ENCODE data around the gene MED8. TPM values are rescaled to one million over a fixed set of nuclear protein-coding genes. Genes with fewer than 3 reads are reported as not detected.

MED8 gene
- total and polyA plus RNA-seq, 9 of the 15 experiments (the other 6 are each of a cell fraction or from before 2014, with no cell fraction given) = 23.0 to 120 (median 56.4) TPM

- TF ChIP-seq ZNF280B (CRISPR knock-in tag; IDR thresholded peaks at IDR 0.05) = no peak
Measured at GRCh38 chr1:43430831-43431230, 41.2 kb upstream of the MED8 start (continued).

- BruUV-seq (replicated peaks) = no TSS peak
- no peaks in the 10 kb centered on the region for H4K20me1 ChIP-seq (replicated peaks; ENCODE audit: control insufficient read depth, insufficient read depth, low read length)
- H2AFZ ChIP-seq (ENCODE audit: low read depth, low read length) = no peak overlapping the region
- no peak for TF ChIP-seq VEZF1 (CRISPR knock-in tag; IDR thresholded peaks at IDR 0.05)
- CTCF ChIA-PET (ENCODE audit: low intra/inter-chr PET ratio) = no interaction called here
- peaks cover 0 to 3% of the 10 kb centered on the region in 2 experiments; a peak in 1 of 5 replicates for H3K4me1 ChIP-seq (replicated peaks in 1 of 2; ENCODE audit: control insufficient read depth in 2 of 2, insufficient read depth in 2 of 2, low read length in 2 of 2)
- FAIRE-seq (peak; percentile 6), ATAC-seq (no peak), DNase-seq (ENCODE audit: extremely low read depth in 1 of 4, low spot score in 3 of 4) (no peak)
- H3K27ac ChIP-seq (ENCODE audit: extremely low read depth, low read depth, low read length) = no peak overlapping the region
- intact Hi-C loops (cut with micrococcal nuclease) = no loop called here
- in situ Hi-C loops (cut with MboI) = no loop called here
- no peak overlapping the region for H3K4me2 ChIP-seq (ENCODE audit: insufficient read depth, low read length)
- no peaks in the 10 kb centered on the region for H3K79me2 ChIP-seq (ENCODE audit: control insufficient read depth, insufficient read depth, low read length)
- H3K36me3 ChIP-seq (ENCODE audit: control insufficient read depth, insufficient read depth, low read length) = peaks cover 87% of the 10 kb centered on the region; the same call in 2 of the 3 replicates
- H3K9ac ChIP-seq (ENCODE audit: insufficient read depth in 1 of 2, low read depth in 2 of 2, low read length in 2 of 2) = no peak overlapping the region
- POLR2A ChIA-PET = no interaction called here
- no peak overlapping the region for H3K4me3 ChIP-seq
- peaks cover 5% of the 10 kb centered on the region for H3K9me1 ChIP-seq (ENCODE audit: control insufficient read depth, insufficient read depth, low read length)
- H3K9me3 ChIP-seq (replicated peaks; ENCODE audit: control insufficient read depth, insufficient read depth, low read depth, low read length) = no peaks in the 10 kb centered on the region
- 71% methylated on average over 9 of the region's 9 CpGs for WGBS (ENCODE audit: insufficient coverage, low coverage, missing lambda C conversion rate)
- no peaks in the 10 kb centered on the region for H3K27me3 ChIP-seq (ENCODE audit: control insufficient read depth in 2 of 2, insufficient read depth in 2 of 2, low read length in 2 of 2)
Measured at GRCh38 chr1:43427941-43428340, 38.3 kb upstream of the MED8 start.
